ENCODE results near the gene FASN. TPM values are rescaled to one million over a fixed set of nuclear protein-coding genes. Genes with fewer than 3 reads are reported as not detected.
A peak's percentile ranks its signal among the peaks of the same experiment; 100 is the strongest.

Gene FASN
- total and polyA plus RNA-seq, 2 donors (not counting 1 experiment from before 2014, with no cell fraction given): 36.8 to 242 TPM

DNA sequence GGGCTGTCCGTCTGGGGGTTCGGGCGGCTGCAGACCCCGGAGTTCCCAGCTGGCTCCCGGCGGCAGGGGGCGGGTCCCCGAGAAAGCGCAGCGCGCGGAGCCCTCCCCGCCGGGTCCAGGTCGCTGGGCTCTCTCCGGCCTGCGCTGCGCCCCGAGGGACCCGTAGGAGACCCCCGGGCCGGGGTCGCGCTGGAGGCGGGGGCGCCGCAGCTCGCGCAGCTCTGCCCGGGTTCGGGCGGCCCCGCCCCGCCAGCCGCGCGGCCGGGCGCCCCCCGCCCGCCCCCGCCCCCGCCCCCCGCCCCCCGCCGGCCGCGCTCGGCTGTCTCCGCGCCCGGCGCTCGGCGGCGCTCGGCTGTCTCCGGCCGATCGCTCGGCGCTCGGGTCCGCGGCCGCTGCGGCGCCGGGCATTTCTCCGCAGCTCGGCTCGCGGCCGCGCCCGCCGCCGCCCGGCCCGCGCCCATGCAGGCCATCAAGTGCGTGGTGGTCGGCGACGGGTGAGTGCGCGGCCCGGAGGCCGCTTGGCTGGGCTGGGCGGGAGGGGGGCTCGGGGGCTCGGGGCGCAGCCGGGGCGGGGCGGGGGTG lies 66.6 kb downstream of the FASN start, which contains the start of gene RAC3:
RAC3 (plus strand) TSS at position 376 of the 582 bp plus-strand sequence; CDS start at position 460, 84 bp downstream.
- Histone ChIP-seq H3K4me3 (replicated peaks in 1 of 4; ENCODE audit: control extremely low read depth in 1 of 4, insufficient read depth in 1 of 4, low read depth in 3 of 4, low read length in 4 of 4) (peak within 1 kb of the TSS; percentile 35 to 53 (median 44)), H2AFZ (ENCODE audit: low read length) (peak within 1 kb of the TSS; percentile 46), H4K20me1 (ENCODE audit: control insufficient read depth, extremely low read depth, insufficient read depth, low read length) (no peaks in the 10 kb centered on the region), H3K79me2 (ENCODE audit: control insufficient read depth, insufficient read depth, low read length) (no peaks in the 10 kb centered on the region), H3K27me3 (ENCODE audit: control insufficient read depth, insufficient read depth, low read length) (no peaks in the 10 kb centered on the region), H3K4me2 (ENCODE audit: extremely low read depth, insufficient read depth, low read length) (peak within 1 kb of the TSS; percentile 69), H3K27ac (ENCODE audit: insufficient read depth, low read length) (no peak within 1 kb of the TSS), H3K4me1 (ENCODE audit: control insufficient read depth, extremely low read depth, insufficient read depth, low read length) (no peaks in the 10 kb centered on the region), H3K9ac (ENCODE audit: insufficient read depth, low read length) (peak within 1 kb of the TSS; percentile 23), H3K9me3 (ENCODE audit: control insufficient read depth, insufficient read depth, low read depth, low read length) (no peaks in the 10 kb centered on the region), H3K36me3 (ENCODE audit: control insufficient read depth, insufficient read depth, low read length) (no peaks in the 10 kb centered on the region)
- no peak for TF ChIP-seq EZH2 (IDR thresholded peaks at IDR 0.05; ENCODE audit: low read length, missing control alignments)
- TF ChIP-seq, protein P1, sequence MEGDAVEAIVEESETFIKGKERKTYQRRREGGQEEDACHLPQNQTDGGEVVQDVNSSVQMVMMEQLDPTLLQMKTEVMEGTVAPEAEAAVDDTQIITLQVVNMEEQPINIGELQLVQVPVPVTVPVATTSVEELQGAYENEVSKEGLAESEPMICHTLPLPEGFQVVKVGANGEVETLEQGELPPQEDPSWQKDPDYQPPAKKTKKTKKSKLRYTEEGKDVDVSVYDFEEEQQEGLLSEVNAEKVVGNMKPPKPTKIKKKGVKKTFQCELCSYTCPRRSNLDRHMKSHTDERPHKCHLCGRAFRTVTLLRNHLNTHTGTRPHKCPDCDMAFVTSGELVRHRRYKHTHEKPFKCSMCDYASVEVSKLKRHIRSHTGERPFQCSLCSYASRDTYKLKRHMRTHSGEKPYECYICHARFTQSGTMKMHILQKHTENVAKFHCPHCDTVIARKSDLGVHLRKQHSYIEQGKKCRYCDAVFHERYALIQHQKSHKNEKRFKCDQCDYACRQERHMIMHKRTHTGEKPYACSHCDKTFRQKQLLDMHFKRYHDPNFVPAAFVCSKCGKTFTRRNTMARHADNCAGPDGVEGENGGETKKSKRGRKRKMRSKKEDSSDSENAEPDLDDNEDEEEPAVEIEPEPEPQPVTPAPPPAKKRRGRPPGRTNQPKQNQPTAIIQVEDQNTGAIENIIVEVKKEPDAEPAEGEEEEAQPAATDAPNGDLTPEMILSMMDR (conservative IDR thresholded peaks at IDR 0.05 in 1 of 2, IDR thresholded peaks at IDR 0.05 in 1 of 2; ENCODE audit: low read depth in 1 of 2, low read length in 2 of 2): no peak
- DNase-seq (ENCODE audit: low read depth in 2 of 2): peak; percentile 21 to 31

DNA sequence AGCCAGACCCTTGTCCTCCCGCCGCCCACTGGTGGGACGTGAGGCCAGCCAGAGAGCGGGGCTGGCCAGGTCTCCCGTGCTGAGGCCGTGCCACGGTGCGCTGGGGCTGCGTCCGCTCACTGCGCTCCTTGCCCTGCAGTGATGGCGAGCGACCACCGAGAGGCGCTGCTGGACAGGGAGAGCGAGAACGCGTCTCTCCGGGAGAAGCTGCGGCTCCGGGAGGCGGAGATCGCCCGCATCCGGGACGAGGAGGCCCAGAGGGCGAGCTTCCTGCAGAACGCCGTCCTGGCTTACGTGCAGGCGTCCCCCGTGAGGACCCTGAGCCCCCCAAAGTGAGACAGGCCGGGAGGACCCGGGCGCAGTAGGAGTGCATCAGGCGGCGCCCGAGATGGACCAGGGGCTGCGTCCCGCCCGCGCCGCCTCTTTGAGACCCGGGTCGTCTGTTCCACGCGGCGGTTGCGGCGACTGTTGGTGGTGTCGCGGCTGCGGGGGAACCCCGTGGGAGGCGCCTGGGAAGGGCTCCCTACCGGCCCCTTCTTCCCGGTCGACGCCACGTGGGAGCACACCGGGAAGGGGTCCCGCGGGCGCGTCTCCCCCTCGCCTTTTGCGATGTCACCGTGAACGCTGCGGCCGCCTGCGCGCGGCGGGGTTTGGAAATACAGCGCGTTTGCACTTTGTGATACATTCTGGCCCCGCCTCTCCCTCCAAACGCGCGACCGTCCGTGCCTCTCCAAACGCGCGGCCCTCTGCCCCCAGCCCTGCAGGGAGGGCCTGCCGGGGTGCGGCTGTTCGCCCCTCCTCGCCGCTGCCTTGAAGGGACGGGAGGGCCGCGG lies 67.3 kb downstream of the FASN start:
- Histone ChIP-seq H4K20me1 (ENCODE audit: control insufficient read depth, extremely low read depth, insufficient read depth, low read length) (no peaks in the 10 kb centered on the region), H2AFZ (ENCODE audit: low read length) (peak overlapping the region; percentile 46), H3K4me3 (replicated peaks in 1 of 4; ENCODE audit: control extremely low read depth in 1 of 4, insufficient read depth in 1 of 4, low read depth in 3 of 4, low read length in 4 of 4) (peak overlapping the region; percentile 35 to 53 (median 42)), H3K27ac (ENCODE audit: insufficient read depth, low read length) (no peak overlapping the region), H3K4me2 (ENCODE audit: extremely low read depth, insufficient read depth, low read length) (peak overlapping the region; percentile 69), H3K9me3 (ENCODE audit: control insufficient read depth, insufficient read depth, low read depth, low read length) (no peaks in the 10 kb centered on the region), H3K27me3 (ENCODE audit: control insufficient read depth, insufficient read depth, low read length) (no peaks in the 10 kb centered on the region), H3K4me1 (ENCODE audit: control insufficient read depth, extremely low read depth, insufficient read depth, low read length) (no peaks in the 10 kb centered on the region), H3K79me2 (ENCODE audit: control insufficient read depth, insufficient read depth, low read length) (no peaks in the 10 kb centered on the region), H3K9ac (ENCODE audit: insufficient read depth, low read length) (peak overlapping the region; percentile 23), H3K36me3 (ENCODE audit: control insufficient read depth, insufficient read depth, low read length) (no peaks in the 10 kb centered on the region)
- DNase-seq (ENCODE audit: low read depth in 2 of 2): peak; percentile 76 to 84
- TF ChIP-seq, protein P1 (conservative IDR thresholded peaks at IDR 0.05 in 1 of 2, IDR thresholded peaks at IDR 0.05 in 1 of 2; ENCODE audit: low read depth in 1 of 2, low read length in 2 of 2): peak; percentile 34 to 73
- no peak for TF ChIP-seq EZH2 (IDR thresholded peaks at IDR 0.05; ENCODE audit: low read length, missing control alignments)

DNA sequence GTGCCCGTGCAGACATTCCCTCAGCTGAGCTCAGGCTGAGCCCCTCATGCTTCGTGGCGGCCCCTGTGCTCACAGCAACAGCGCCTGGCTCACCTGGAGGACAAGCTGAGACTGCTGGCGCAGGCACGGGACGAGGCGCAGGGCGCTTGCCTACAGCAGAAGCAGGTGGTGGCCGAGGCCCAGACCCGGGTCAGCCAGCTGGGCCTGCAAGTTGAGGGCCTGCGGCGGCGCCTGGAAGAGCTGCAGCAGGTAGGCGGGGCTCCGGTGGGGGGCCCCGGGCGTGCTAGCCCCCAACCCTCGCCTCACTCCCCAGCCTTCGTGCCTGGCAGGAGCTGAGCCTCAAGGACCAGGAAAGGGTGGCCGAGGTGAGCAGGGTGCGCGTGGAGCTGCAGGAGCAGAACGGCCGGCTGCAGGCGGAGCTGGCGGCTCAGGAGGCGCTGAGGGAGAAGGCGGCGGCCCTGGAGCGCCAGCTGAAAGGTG lies 68.0 kb downstream of the FASN start:
- TF ChIP-seq, protein P1 (conservative IDR thresholded peaks at IDR 0.05 in 1 of 2, IDR thresholded peaks at IDR 0.05 in 1 of 2; ENCODE audit: low read depth in 1 of 2, low read length in 2 of 2): no peak
- TF ChIP-seq EZH2 (IDR thresholded peaks at IDR 0.05; ENCODE audit: low read length, missing control alignments): no peak
- Histone ChIP-seq H3K36me3 (ENCODE audit: control insufficient read depth, insufficient read depth, low read length) (no peaks in the 10 kb centered on the region), H3K4me1 (ENCODE audit: control insufficient read depth, extremely low read depth, insufficient read depth, low read length) (no peaks in the 10 kb centered on the region), H2AFZ (ENCODE audit: low read length) (no peak overlapping the region), H3K27ac (ENCODE audit: insufficient read depth, low read length) (no peak overlapping the region), H3K9ac (ENCODE audit: insufficient read depth, low read length) (no peak overlapping the region), H3K79me2 (ENCODE audit: control insufficient read depth, insufficient read depth, low read length) (no peaks in the 10 kb centered on the region), H3K27me3 (ENCODE audit: control insufficient read depth, insufficient read depth, low read length) (no peaks in the 10 kb centered on the region), H3K4me2 (ENCODE audit: extremely low read depth, insufficient read depth, low read length) (no peak overlapping the region), H3K4me3 (replicated peaks in 1 of 4; ENCODE audit: control extremely low read depth in 1 of 4, insufficient read depth in 1 of 4, low read depth in 3 of 4, low read length in 4 of 4) (no peak overlapping the region), H4K20me1 (ENCODE audit: control insufficient read depth, extremely low read depth, insufficient read depth, low read length) (no peaks in the 10 kb centered on the region), H3K9me3 (ENCODE audit: control insufficient read depth, insufficient read depth, low read depth, low read length) (no peaks in the 10 kb centered on the region)
- no peak for DNase-seq (ENCODE audit: low read depth in 2 of 2)
